ENCODE results near the gene GVQW3. TPM values are rescaled to one million over a fixed set of nuclear protein-coding genes. Genes with fewer than 3 reads are reported as not detected.

Gene GVQW3
- total RNA-seq (2016; rRNA removed; fragmentation: Illumina TruSeq; extraction: Trizol) = 2.9 and 5.6 TPM in 2 replicates
- 1.2 and 1.4 TPM in 2 replicates for total RNA-seq (2016; cell fraction: cytosol; rRNA removed; fragmentation: Illumina TruSeq; extraction: Trizol; ENCODE audit: low read depth)
- 4.0 and 4.7 TPM in 2 replicates for total RNA-seq (2016; cell fraction: insoluble cytoplasmic fraction; rRNA removed; fragmentation: Illumina TruSeq; extraction: Trizol)
- 2.4 and 3.0 TPM in 2 replicates for total RNA-seq (2016; cell fraction: membrane; rRNA removed; fragmentation: Illumina TruSeq; extraction: Trizol)
- total RNA-seq (2016; cell fraction: nucleus; rRNA removed; fragmentation: Illumina TruSeq; extraction: Trizol) = 14.0 and 15.9 TPM in 2 replicates
- polyA plus RNA-seq (2011; rRNA removed) = 5.0 and 5.4 TPM in 2 replicates
- polyA plus RNA-seq (2011; cell fraction: cytosol; rRNA removed) = 2.1 and 2.4 TPM in 2 replicates
- 8.6 and 13.2 TPM in 2 replicates for polyA plus RNA-seq (2011; cell fraction: nucleus; rRNA removed)
- 2.7 and 4.3 TPM in 2 replicates for polyA plus RNA-seq (2012)
- polyA plus RNA-seq (2016; cell fraction: cytosol; fragmentation: Illumina TruSeq; extraction: Trizol; ENCODE audit: low read depth) = 0.47 and 0.55 TPM in 2 replicates
- polyA plus RNA-seq (2016; cell fraction: insoluble cytoplasmic fraction; fragmentation: Illumina TruSeq; extraction: Trizol; ENCODE audit: low read depth) = 1.3 and 2.2 TPM in 2 replicates
- 1.2 and 1.4 TPM in 2 replicates for polyA plus RNA-seq (2016; cell fraction: membrane; fragmentation: Illumina TruSeq; extraction: Trizol; ENCODE audit: low read depth)
- polyA plus RNA-seq (2016; cell fraction: nucleus; fragmentation: Illumina TruSeq; extraction: Trizol; ENCODE audit: insufficient read depth, low read depth) = 11.5 TPM in 2 replicates
- 5.4 and 9.4 TPM in 2 replicates for polyA minus RNA-seq (2011; rRNA and poly(A)+ RNA removed; ENCODE audit: low replicate concordance)
- 1.5 and 1.7 TPM in 2 replicates for polyA minus RNA-seq (2011; cell fraction: cytosol; rRNA and poly(A)+ RNA removed)
- polyA minus RNA-seq (2011; cell fraction: nucleus; rRNA and poly(A)+ RNA removed) = 13.8 and 16.8 TPM in 2 replicates
- Bru-seq, nascent RNA = percentile 51 among the genes with signal in this experiment
- BruChase-seq, experiment 1, labeled RNA remaining after a 6-hour chase = percentile 39 among the genes with signal in this experiment
- percentile 50 among the genes with signal in this experiment for BruChase-seq, experiment 2, labeled RNA remaining after a 2-hour chase
- long read RNA-seq, experiment 1, partial matches to known transcripts = 0 of 2 reads
- long read RNA-seq, experiment 1, other reads (novel, unspliced or antisense) = 1 of 2 reads
- long read RNA-seq, experiment 2 = 0 reads

- DNase-seq (ENCODE audit: low spot score) (peak; percentile 92), ATAC-seq (peak; percentile 91), FAIRE-seq (peak; percentile 71)
- Histone ChIP-seq H3K4me3 (replicated peaks in 1 of 3; ENCODE audit: insufficient read depth in 1 of 3, low read depth in 2 of 3, low read length in 3 of 3) (peak within 1 kb of the TSS; percentile 70 to 85 (median 73)), H4K20me1 (ENCODE audit: insufficient read depth, low read length) (peaks cover 12% of the 10 kb centered on the region; the same call in 1 of the 2 replicates), H3K9me3 (ENCODE audit: low read length) (no peaks in the 10 kb centered on the region), H3K4me2 (ENCODE audit: low read depth, low read length) (peak within 1 kb of the TSS; percentile 95), H3K4me1 (ENCODE audit: insufficient read depth, low read length) (peaks cover 56% of the 10 kb centered on the region), H3K27ac (ENCODE audit: extremely low read length, insufficient read depth, low read length) (peak within 1 kb of the TSS; percentile 65), H3K9ac (ENCODE audit: insufficient read depth, low read depth, low read length) (peak within 1 kb of the TSS; percentile 81), H3K36me3 (replicated peaks in 1 of 2; ENCODE audit: control insufficient read depth in 1 of 2, insufficient read depth in 2 of 2, low read length in 2 of 2) (no peaks in the 10 kb centered on the region), H3K79me2 (ENCODE audit: insufficient read depth, low read length) (peaks cover 55% of the 10 kb centered on the region), H2AFZ (ENCODE audit: low read length) (peak within 1 kb of the TSS; percentile 83), H3K27me3 (ENCODE audit: control insufficient read depth in 1 of 2, insufficient read depth in 2 of 2, low read length in 2 of 2) (no peaks in the 10 kb centered on the region; a peak in 1 of 5 replicates)
- POLR2A ChIA-PET = interaction anchor here (0.9 to 1.8 kb wide), 4 partner anchors 11 to 65 kb away, joined by 3 to 7 read pairs (median 4); no protein-coding TSS in a partner anchor
- no TSS peak for BruUV-seq (replicated peaks)
- intact Hi-C loops (cut with micrococcal nuclease; ENCODE audit: unreplicated experiment) (loop anchor here (2.0 to 5.0 kb wide), 2 partner anchors 64 to 144 kb away; partner anchors contain the start of gene EMSY), in situ Hi-C loops (cut with HindIII; ENCODE audit: extremely low pct_ligation_motif_present, low pct_unique_long_range_greater_than_20kb) (no loop called here)
- CTCF ChIA-PET (ENCODE audit: low intra/inter-chr PET ratio, low total read pairs) = no interaction called here
- 0% methylated on average over 13 of the region's 69 CpGs for WGBS (ENCODE audit: low lambda C conversion rate)
- TF ChIP-seq PAX8 (CRISPR knock-in tag; IDR thresholded peaks at IDR 0.05; ENCODE audit: borderline replicate concordance) (no peak), ZNF101 (CRISPR knock-in tag; IDR thresholded peaks at IDR 0.05; ENCODE audit: borderline replicate concordance, low read depth) (no peak), HIC2 (CRISPR knock-in tag; IDR thresholded peaks at IDR 0.05; ENCODE audit: low read depth) (no peak), SNAPC2 (CRISPR knock-in tag; IDR thresholded peaks at IDR 0.05) (no peak), ZNF564 (CRISPR knock-in tag; IDR thresholded peaks at IDR 0.05) (no peak; the same call in 1 of the 2 replicates), FOXK1 (CRISPR knock-in tag; IDR thresholded peaks at IDR 0.05; ENCODE audit: borderline replicate concordance, low read depth) (0 out of 2 replicates have a peak, but pooled peaks have one; percentile 29), TAF1 (CRISPR knock-in tag; IDR thresholded peaks at IDR 0.05) (peak; percentile 56), ZNF777 (CRISPR knock-in tag; IDR thresholded peaks at IDR 0.05) (peak; percentile 82), ZNF24 (IDR thresholded peaks at IDR 0.05) (no peak), ZNF550 (CRISPR knock-in tag; IDR thresholded peaks at IDR 0.05; ENCODE audit: borderline replicate concordance) (no peak), ZNF670 (CRISPR knock-in tag; IDR thresholded peaks at IDR 0.05; ENCODE audit: borderline replicate concordance) (0 out of 2 replicates have a peak, but pooled peaks have one; percentile 42), AGO1 (IDR thresholded peaks at IDR 0.05; ENCODE audit: low read depth, low read length, poor library complexity, severe bottlenecking) (no peak), PCBP1 (IDR thresholded peaks at IDR 0.05; ENCODE audit: borderline replicate concordance, low read depth, low read length) (peak; percentile 76; the same call in 1 of the 2 replicates)
- TF ChIP-seq, protein P1, sequence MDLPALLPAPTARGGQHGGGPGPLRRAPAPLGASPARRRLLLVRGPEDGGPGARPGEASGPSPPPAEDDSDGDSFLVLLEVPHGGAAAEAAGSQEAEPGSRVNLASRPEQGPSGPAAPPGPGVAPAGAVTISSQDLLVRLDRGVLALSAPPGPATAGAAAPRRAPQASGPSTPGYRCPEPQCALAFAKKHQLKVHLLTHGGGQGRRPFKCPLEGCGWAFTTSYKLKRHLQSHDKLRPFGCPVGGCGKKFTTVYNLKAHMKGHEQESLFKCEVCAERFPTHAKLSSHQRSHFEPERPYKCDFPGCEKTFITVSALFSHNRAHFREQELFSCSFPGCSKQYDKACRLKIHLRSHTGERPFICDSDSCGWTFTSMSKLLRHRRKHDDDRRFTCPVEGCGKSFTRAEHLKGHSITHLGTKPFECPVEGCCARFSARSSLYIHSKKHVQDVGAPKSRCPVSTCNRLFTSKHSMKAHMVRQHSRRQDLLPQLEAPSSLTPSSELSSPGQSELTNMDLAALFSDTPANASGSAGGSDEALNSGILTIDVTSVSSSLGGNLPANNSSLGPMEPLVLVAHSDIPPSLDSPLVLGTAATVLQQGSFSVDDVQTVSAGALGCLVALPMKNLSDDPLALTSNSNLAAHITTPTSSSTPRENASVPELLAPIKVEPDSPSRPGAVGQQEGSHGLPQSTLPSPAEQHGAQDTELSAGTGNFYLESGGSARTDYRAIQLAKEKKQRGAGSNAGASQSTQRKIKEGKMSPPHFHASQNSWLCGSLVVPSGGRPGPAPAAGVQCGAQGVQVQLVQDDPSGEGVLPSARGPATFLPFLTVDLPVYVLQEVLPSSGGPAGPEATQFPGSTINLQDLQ (CRISPR knock-in tag; IDR thresholded peaks at IDR 0.05) = no peak
These were observed at the start of gene GVQW3, which contains the start of gene THAP12 for GRCh38 chr11:76380977-76381719. Gene GVQW3 (plus strand): TSS chr11:76381323. CDS start chr11:76381829, 506 bp downstream. Gene THAP12 (minus strand): TSS chr11:76381132. CDS start chr11:76380836, 296 bp downstream.
